Measurements from ENCODE around the gene SLC9C2.
"Not testable (repeated sequence)": the region's sequence is repeated elsewhere in the genome, so short reads cannot be mapped to it uniquely, and the experiment has no call there.

Gene SLC9C2

GRCh38 chr1:173590557-173590956 is 12.3 kb downstream of the SLC9C2 start:
- DNase-seq (ENCODE audit: extremely low spot score, insufficient read length, low read depth): no peak
- FAIRE-seq: no peak

GRCh38 chr1:173581383-173582079 is 21.3 kb downstream of the SLC9C2 start:
- DNase-seq (ENCODE audit: extremely low spot score, insufficient read length, low read depth): no peak
- no peak for FAIRE-seq

GRCh38 chr1:173580658-173581057 is 22.2 kb downstream of the SLC9C2 start:
- no peak for DNase-seq (ENCODE audit: extremely low spot score, insufficient read length, low read depth)
- FAIRE-seq: no peak

DNA sequence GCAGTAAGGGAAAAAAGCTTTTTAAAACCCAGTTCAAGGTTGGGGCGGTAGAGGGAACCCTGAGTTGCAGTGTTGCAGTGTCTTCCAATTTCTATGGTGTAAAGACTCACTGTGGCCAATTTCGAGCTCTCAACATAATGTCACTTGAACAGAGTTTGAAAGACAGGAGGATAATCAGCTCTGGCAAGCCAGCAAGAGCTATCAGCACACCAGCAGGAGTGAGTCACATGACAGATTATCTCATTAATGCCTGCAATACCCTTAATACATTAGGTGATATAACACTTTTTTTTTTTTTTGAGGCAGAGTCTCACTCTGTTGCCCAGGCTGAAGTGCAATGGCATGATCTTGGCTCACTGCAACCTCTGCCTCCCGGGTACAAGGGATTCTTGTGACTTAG is 22.8 kb downstream of the SLC9C2 start:
- FAIRE-seq (no peak), DNase-seq (ENCODE audit: extremely low spot score, insufficient read length, low read depth) (no peak)

- DNase-seq (ENCODE audit: extremely low spot score, insufficient read length, low read depth) (no peak), FAIRE-seq (no peak)
These were observed 29.3 kb downstream of the SLC9C2 start for GRCh38 chr1:173573596-173573995.

- DNase-seq (ENCODE audit: extremely low spot score, insufficient read length, low read depth) (no peak), FAIRE-seq (no peak)
These were observed 30.5 kb downstream of the SLC9C2 start for GRCh38 chr1:173572201-173572873.

- DNase-seq (ENCODE audit: extremely low spot score, insufficient read length, low read depth): no peak
- FAIRE-seq: peak; percentile 9
These were observed 32.4 kb downstream of the SLC9C2 start for GRCh38 chr1:173570370-173571007.

GRCh38 chr1:173568483-173568882 is 34.4 kb downstream of the SLC9C2 start:
- DNase-seq (ENCODE audit: extremely low spot score, insufficient read length, low read depth): no peak
- no peak for FAIRE-seq

DNA sequence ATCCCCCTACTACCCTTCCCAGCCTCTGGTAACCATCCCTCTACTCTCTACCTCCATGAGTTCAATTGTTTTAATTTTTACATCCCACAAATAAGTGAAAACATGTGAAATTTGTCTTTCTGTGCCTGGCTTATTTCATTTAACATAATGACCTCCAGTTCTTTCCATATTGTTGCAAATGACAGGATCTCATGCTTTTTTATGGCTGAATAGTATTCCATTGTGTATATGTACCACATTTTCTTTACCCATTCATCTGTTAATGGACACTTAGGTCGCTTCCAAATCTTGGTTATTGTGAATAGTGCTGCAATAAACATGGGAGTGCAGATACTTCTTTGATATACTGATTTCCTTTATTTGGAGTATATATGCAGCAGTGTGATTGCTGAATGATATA is 39.0 kb downstream of the SLC9C2 start:
- not testable (repeated sequence) for DNase-seq (ENCODE audit: extremely low spot score, insufficient read length, low read depth); FAIRE-seq

DNA sequence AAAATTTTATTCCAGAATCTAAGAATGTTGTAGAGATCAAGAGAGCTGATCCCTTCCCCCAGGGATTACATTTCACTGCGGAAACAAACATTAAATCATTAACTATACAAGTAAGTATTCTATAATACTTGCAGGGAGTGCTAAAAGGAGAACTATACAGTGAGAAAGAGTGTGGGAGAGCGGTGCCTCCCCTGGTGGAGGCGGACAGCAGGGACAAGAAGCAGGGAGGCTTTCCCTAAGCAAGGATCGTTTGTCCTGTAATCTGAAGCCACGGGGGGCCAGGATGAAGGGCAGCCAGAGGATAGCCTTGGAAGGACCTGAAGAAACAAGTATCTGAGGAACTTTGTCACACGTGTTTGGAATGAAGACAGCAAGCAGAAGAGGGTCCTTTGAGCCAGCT is 40.1 kb downstream of the SLC9C2 start:
- DNase-seq (ENCODE audit: extremely low spot score, insufficient read length, low read depth): no peak
- FAIRE-seq: no peak

DNA sequence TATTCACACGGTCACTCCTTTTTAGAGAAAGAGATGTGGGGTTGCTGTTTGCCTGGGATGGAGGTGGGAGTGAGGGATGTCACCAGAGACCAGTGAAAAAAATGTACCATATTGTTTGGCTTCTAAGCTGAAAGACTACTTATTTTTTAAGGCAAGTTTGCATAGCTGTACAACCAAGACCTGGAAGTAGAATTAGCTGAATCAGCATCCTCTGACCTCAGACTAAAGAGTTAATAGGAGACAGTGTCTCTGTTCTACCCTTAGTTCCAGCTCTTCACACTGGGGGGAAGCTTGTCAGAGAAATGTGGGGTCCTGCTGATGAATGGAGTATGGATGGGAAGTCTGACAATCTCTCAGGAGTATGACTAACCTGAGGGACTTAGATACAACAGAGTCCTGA is 41.6 kb downstream of the SLC9C2 start:
- DNase-seq (ENCODE audit: extremely low spot score, insufficient read length, low read depth) (no peak), FAIRE-seq (no peak)

DNA sequence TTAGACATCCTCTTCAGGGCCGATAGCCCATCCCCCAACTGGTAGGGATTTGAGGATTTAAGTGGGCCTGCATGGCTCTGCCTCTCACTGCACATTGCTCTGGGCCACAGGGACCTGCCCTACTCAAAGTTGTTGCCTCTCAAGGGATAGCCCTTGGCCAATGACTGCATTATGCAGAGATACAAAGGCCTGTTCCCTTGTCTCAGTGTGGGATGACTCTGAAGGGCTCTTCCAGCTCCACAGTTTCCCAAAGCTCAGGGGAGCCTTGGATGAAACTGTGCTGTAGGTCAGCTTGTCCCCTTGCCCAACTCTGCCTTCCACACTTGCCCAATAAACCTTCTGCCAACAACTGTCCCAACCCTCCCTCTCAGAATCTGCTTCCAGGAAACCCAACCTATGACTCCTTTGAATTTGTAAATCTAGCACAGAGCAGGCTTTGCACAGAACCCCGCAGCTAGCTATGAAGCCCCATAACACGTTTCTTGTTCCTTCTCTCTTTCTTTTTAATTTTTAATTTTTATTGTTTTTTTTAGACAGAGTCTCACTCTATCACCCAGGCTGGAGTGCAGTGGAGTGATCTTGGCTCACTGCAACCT is 42.5 kb downstream of the SLC9C2 start:
- no peak for FAIRE-seq
- no peak for DNase-seq (ENCODE audit: extremely low spot score, insufficient read length, low read depth)

DNA sequence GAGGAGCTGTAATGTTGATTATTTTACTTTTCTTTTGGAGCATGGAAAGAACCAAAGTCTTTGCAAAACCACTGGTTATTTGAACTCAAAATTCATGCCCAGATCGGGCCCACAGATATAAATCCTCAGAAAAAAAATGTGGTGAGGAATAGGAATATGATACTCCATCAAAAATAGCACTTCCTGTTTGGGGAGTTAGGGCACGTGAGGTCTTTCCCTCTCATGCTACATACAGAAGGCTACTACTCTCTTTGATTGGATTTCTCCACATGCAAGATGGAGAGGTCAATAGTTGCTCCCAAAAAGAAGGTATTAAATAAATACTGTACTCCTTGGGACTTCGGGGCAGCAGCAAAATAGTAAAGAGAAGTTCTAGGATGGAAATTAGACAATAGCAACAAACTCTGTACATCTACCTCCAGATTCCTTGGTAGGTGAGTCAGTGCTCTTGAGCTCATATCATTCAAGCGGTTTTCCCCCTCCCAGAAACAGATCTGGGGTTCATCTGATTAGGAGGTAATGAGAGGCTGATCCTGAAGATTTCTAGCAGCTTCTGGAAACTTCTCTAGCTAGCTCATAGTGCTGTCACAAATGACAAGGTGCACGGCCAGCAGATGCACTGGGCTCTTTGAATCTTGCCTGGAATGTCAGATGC is 47.1 kb downstream of the SLC9C2 start:
- DNase-seq (ENCODE audit: extremely low spot score, insufficient read length, low read depth) (no peak), FAIRE-seq (no peak)

DNA sequence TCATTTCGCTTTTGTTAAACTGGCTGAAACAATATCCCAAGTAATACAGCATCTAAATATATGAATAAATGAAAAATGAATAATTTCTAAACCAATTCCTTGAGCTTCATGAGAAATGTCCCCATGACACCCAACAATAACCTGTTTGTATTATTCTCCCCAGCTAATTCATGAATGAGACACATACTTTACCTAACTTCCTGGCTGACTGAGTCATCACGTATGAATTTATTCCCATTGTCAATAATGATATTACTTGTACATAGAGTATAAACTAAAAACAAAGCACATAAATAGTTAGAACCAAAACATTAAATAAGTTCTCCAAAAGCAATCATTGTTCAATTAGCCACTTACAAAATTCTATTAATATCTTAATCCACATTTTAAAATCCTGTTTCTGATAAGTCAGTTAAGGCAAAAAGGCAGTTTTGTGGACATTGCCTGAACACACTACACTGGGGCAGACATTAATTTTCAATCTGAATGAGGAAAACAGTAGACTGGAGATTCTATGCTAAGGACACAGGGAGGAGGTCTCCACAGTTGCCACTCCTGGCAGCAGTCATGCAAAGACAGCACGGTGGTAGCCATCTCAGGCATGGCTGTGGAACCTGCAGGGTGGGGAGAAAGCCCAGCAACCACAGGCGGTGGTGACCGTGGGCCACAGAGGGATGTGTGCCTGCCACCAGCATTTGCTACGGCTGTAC is 48.2 kb downstream of the SLC9C2 start:
- FAIRE-seq (no peak), DNase-seq (ENCODE audit: extremely low spot score, insufficient read length, low read depth) (no peak)

DNA sequence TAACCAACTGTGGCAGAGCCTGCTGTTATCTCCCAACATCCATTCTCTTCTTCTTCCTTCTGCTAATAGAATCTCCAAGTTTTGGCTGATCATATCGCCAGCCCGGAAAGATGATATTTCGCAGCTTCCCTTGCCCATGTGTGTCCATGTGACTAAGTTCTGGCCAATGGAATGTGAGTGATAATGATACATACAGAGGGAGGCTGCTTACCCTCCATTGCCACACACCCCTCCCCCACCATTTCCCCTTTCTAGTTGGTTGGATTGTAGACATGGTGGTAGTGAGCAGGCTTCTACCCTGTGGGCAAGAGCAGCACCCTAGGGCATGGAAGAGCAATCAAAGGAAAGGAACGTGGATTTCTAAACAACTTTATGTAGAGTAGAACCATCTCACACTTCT is 48.8 kb downstream of the SLC9C2 start:
- DNase-seq (ENCODE audit: extremely low spot score, insufficient read length, low read depth) (no peak), FAIRE-seq (no peak)

- FAIRE-seq (no peak), DNase-seq (ENCODE audit: extremely low spot score, insufficient read length, low read depth) (no peak)
These were observed 49.6 kb downstream of the SLC9C2 start for GRCh38 chr1:173553312-173553711.

GRCh38 chr1:173551699-173552098 is 51.2 kb downstream of the SLC9C2 start:
- FAIRE-seq (no peak), DNase-seq (ENCODE audit: extremely low spot score, insufficient read length, low read depth) (no peak)

- DNase-seq (ENCODE audit: extremely low spot score, insufficient read length, low read depth) (no peak), FAIRE-seq (no peak)
These were observed 53.1 kb downstream of the SLC9C2 start for GRCh38 chr1:173549813-173550212.

GRCh38 chr1:173545688-173546087 is 57.2 kb downstream of the SLC9C2 start:
- DNase-seq (ENCODE audit: extremely low spot score, insufficient read length, low read depth) (no peak), FAIRE-seq (no peak)

DNA sequence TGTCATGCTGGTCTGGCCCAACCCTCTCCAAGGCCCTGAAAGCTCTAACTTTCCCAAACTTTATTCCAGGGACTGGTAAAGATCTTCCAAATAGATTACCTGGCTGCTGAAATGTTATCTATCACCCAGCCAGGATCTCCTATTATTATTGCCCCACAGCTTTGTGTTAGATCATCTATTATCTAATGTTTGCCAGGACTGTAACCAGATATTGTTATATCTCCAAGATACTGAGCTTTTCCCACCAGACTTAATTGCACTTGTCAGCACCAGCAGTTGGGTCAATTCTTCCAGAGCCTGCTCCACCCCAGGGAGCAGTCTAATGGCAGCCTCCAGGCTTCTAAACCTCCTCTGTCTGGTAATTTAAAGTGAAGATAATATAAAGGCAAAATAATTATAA is 66.6 kb downstream of the SLC9C2 start:
- FAIRE-seq (no peak), DNase-seq (ENCODE audit: extremely low spot score, insufficient read length, low read depth) (no peak)

Measured in GM18507 (cell line).